NT2/D1 (cell line): Measurements from ENCODE around the gene BZW2.

Experiments
- DNase-seq: peaks from one replicate; pipeline ENCODE4 v3.0.0-alpha.2; 2011; ENCODE audit warnings: low read depth, low spot score
- H3K27me3 ChIP-seq: 2 replicates; pipeline ENCODE4 v1.6.0; 2011; ENCODE audit warnings: mild to moderate bottlenecking; ENCODE audit not compliant: insufficient read length, insufficient read depth
- H3K36me3 ChIP-seq: 2 replicates; pipeline ENCODE4 v1.6.1; 2011; ENCODE audit warnings: mild to moderate bottlenecking, low read length, mixed read lengths; ENCODE audit not compliant: insufficient read depth, insufficient read length
- H3K4me1 ChIP-seq: 2 replicates; pipeline ENCODE4 v1.5.1; 2011; ENCODE audit not compliant: insufficient read depth, insufficient read length
- H3K4me3 ChIP-seq: 2 replicates; pipeline ENCODE4 v1.5.1; 2011; ENCODE audit warnings: low read depth; ENCODE audit not compliant: insufficient read length
- H3K9ac ChIP-seq: 2 replicates; pipeline ENCODE4 v1.6.0; 2011; ENCODE audit warnings: low read depth; ENCODE audit not compliant: insufficient read length
- H3K9me3 ChIP-seq: 2 replicates; pipeline ENCODE4 v1.5.1; 2011; ENCODE audit warnings: mild to moderate bottlenecking, low read length; ENCODE audit not compliant: insufficient read depth
- SUZ12 ChIP-seq: IDR thresholded peaks from 2 replicates; pipeline ENCODE4 v1.6.1; 2011; ENCODE audit not compliant: insufficient read length, insufficient read depth; ENCODE audit errors: extremely low read depth
- YY1 ChIP-seq: IDR thresholded peaks from 2 replicates; pipeline ENCODE4 v1.6.1; 2011; ENCODE audit not compliant: insufficient read length, insufficient read depth
- ZNF274 ChIP-seq: IDR thresholded peaks from 2 replicates; pipeline ENCODE4 v1.6.1; 2011; ENCODE audit warnings: mild to moderate bottlenecking, low read depth, low read length

BZW2 gene

GRCh38 chr7:16721541-16721940 is 75.6 kb downstream of the BZW2 start:
- Histone ChIP-seq H3K9me3 (no peaks in the 10 kb centered on the region), H3K4me1 (no peaks in the 10 kb centered on the region), H3K27me3 (no peaks in the 10 kb centered on the region), H3K36me3 (no peaks in the 10 kb centered on the region), H3K4me3 (no peak overlapping the region), H3K9ac (no peak overlapping the region)
- no peak for DNase-seq
- TF ChIP-seq YY1 (no peak), ZNF274 (no peak), SUZ12 (no peak)

DNA sequence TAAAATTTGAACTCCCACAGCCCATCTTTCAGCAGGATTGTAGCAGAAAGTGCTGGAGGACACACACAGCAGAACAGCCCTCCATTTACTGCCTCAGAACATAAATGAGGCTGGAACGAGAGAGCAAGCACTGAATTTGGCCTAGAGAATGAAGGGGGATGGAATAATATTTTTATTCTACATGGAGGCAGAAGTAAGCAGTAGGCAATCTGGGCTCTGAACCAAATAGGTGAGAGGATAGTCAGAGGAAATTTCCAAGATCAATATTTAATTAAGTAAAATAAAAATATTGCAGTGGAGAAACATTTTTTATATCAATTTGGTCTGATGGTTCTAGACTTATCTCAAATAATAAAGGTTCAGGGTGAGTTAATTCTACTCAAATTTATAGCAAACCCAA is 78.4 kb downstream of the BZW2 start:
- no peak for DNase-seq
- no peaks in the 10 kb centered on the region for H3K9me3 ChIP-seq
- H3K36me3 ChIP-seq: no peaks in the 10 kb centered on the region
- TF ChIP-seq ZNF274 (no peak), SUZ12 (no peak), YY1 (no peak)
- H3K4me1 ChIP-seq: no peaks in the 10 kb centered on the region
- H3K4me3 ChIP-seq: no peak overlapping the region
- no peak overlapping the region for H3K9ac ChIP-seq
- no peaks in the 10 kb centered on the region for H3K27me3 ChIP-seq

GRCh38 chr7:16726189-16726588 is 80.2 kb downstream of the BZW2 start:
- no peak for TF ChIP-seq ZNF274
- TF ChIP-seq SUZ12: no peak
- TF ChIP-seq YY1: no peak
- DNase-seq: no peak
- Histone ChIP-seq H3K27me3 (no peaks in the 10 kb centered on the region), H3K4me1 (no peaks in the 10 kb centered on the region), H3K9ac (no peak overlapping the region), H3K9me3 (no peaks in the 10 kb centered on the region), H3K36me3 (no peaks in the 10 kb centered on the region), H3K4me3 (no peak overlapping the region)

DNA sequence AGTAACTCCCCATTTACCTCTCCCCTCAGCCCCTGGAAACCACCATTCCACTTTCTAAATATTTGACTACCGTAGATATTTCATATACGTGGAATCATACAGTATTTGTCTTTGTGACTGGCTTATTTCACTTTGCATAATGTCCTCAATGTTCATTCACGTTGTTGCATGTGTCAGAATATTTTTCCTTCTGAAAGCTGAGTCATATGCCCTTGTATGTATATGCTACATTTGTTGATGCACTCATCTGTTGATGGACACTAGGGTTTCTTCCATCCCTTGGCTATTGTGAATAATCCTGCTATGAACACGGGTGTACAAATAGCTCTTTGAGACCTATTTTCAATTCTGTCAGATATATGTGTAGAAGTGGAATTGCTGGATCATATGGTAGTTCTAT is 81.8 kb downstream of the BZW2 start:
- H3K4me3 ChIP-seq: no peak overlapping the region
- H3K4me1 ChIP-seq: no peaks in the 10 kb centered on the region
- no peak for DNase-seq
- TF ChIP-seq YY1 (no peak), SUZ12 (no peak), ZNF274 (no peak)
- H3K27me3 ChIP-seq: no peaks in the 10 kb centered on the region
- no peaks in the 10 kb centered on the region for H3K36me3 ChIP-seq
- no peaks in the 10 kb centered on the region for H3K9me3 ChIP-seq
- no peak overlapping the region for H3K9ac ChIP-seq

- no peaks in the 10 kb centered on the region for H3K36me3 ChIP-seq
These were observed 82.8 kb downstream of the BZW2 start for GRCh38 chr7:16728811-16729210.

GRCh38 chr7:16729541-16729940 is 83.6 kb downstream of the BZW2 start:
- DNase-seq: no peak
- Histone ChIP-seq H3K9me3 (no peaks in the 10 kb centered on the region), H3K27me3 (no peaks in the 10 kb centered on the region), H3K36me3 (no peaks in the 10 kb centered on the region), H3K4me1 (no peaks in the 10 kb centered on the region), H3K9ac (no peak overlapping the region), H3K4me3 (no peak overlapping the region)
- TF ChIP-seq YY1 (no peak), ZNF274 (no peak), SUZ12 (no peak)

More at GRCh38 chr7:16728811-16729210, 82.8 kb downstream of the BZW2 start:
- Histone ChIP-seq H3K27me3 (no peaks in the 10 kb centered on the region), H3K9ac (no peak overlapping the region), H3K4me3 (no peak overlapping the region), H3K9me3 (no peaks in the 10 kb centered on the region), H3K4me1 (no peaks in the 10 kb centered on the region)
- no peak for DNase-seq
- TF ChIP-seq YY1 (no peak), ZNF274 (no peak), SUZ12 (no peak)

DNA sequence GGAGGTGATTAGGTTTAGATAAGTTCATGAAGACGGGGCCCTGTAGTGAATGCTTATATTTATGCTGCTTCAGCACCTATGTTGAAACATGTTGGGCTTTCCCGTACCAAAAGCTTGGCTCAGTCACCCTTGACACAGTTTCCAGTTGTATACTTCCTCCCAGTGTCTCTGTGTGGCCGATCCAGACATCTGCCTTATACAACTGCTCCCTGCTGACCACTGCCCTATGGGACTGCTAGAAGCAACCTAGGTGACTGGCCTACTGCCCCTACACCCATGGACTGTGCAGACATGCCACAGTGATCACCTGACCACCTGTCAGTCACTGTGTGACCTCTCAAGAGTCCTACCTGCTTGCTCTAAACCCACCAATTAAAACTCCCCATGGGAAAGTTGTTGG is 85.0 kb downstream of the BZW2 start:
- H3K9me3 ChIP-seq: no peaks in the 10 kb centered on the region
- no peaks in the 10 kb centered on the region for H3K4me1 ChIP-seq
- no peak overlapping the region for H3K9ac ChIP-seq
- H3K4me3 ChIP-seq: no peak overlapping the region
- DNase-seq: no peak
- TF ChIP-seq SUZ12: no peak
- TF ChIP-seq ZNF274: no peak
- no peak for TF ChIP-seq YY1
- H3K27me3 ChIP-seq: no peaks in the 10 kb centered on the region
- H3K36me3 ChIP-seq: no peaks in the 10 kb centered on the region

GRCh38 chr7:16732828-16733227 is 86.8 kb downstream of the BZW2 start:
- TF ChIP-seq ZNF274 (no peak), SUZ12 (no peak), YY1 (no peak)

More at GRCh38 chr7:16732828-16733227, 86.8 kb downstream of the BZW2 start:
- no peaks in the 10 kb centered on the region for H3K36me3 ChIP-seq
- H3K27me3 ChIP-seq: no peaks in the 10 kb centered on the region
- no peak overlapping the region for H3K4me3 ChIP-seq
- no peaks in the 10 kb centered on the region for H3K4me1 ChIP-seq
- no peaks in the 10 kb centered on the region for H3K9me3 ChIP-seq
- H3K9ac ChIP-seq: no peak overlapping the region
- DNase-seq: no peak
